Adrenal gland (tissue), 5 donors: ENCODE data around the gene LDB2.

Experiments used
- POLR2A ChIP-seq, 2 donors: fragments of 450-650 bp; IDR thresholded peaks; one replicate each; pipeline ENCODE4 v1.6.1; 2017; ENCODE audit warnings: antibody characterized with exemption in 2 of 2, mild to moderate bottlenecking in 2 of 2, moderate library complexity in 1 of 2
- TF ChIP-seq, protein P1 (sequence below), 6 experiments: fragments of 450-650 bp in 4 of 6; fragments of 200-600 bp in 2 of 6; sonication (generic) in 1 of 6; IDR thresholded peaks; 1 replicate in 5 of 6; 2 replicates in 1 of 6; pipeline versions ENCODE4 v1.5.1 to v1.8.0; 2016 to 2021; ENCODE audit warnings: antibody characterized with exemption in 6 of 6, mild to moderate bottlenecking in 2 of 6, moderate library complexity in 1 of 6
- donor health status: DM: no; HTN: no; CAD: no.

- TF ChIP-seq, protein P1, sequence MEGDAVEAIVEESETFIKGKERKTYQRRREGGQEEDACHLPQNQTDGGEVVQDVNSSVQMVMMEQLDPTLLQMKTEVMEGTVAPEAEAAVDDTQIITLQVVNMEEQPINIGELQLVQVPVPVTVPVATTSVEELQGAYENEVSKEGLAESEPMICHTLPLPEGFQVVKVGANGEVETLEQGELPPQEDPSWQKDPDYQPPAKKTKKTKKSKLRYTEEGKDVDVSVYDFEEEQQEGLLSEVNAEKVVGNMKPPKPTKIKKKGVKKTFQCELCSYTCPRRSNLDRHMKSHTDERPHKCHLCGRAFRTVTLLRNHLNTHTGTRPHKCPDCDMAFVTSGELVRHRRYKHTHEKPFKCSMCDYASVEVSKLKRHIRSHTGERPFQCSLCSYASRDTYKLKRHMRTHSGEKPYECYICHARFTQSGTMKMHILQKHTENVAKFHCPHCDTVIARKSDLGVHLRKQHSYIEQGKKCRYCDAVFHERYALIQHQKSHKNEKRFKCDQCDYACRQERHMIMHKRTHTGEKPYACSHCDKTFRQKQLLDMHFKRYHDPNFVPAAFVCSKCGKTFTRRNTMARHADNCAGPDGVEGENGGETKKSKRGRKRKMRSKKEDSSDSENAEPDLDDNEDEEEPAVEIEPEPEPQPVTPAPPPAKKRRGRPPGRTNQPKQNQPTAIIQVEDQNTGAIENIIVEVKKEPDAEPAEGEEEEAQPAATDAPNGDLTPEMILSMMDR (IDR thresholded peaks at IDR 0.05) = no peak
- TF ChIP-seq POLR2A (IDR thresholded peaks at IDR 0.05) = no peak
Observed at GRCh38 chr4:16783119-16783518, 115.3 kb downstream of the LDB2 start.
